HepG2 (cell line): ENCODE results near the gene PXMP4. TPM values are rescaled to one million over a fixed set of nuclear protein-coding genes. Genes with fewer than 3 reads are reported as not detected.

ENCODE experiments used
- DPF2 ChIP-seq: sonication (generic); formaldehyde crosslinking; IDR thresholded peaks from 2 replicates; pipeline ENCODE4 v1.4.0; 2020; ENCODE audit warnings: mild to moderate bottlenecking, low read depth, missing genetic modification reagents, borderline replicate concordance
- EED ChIP-seq: sonication (generic); formaldehyde crosslinking; IDR thresholded peaks from 2 replicates; pipeline ENCODE4 v1.5.0; 2020; ENCODE audit warnings: mild to moderate bottlenecking, missing genetic modification reagents
- FOSL1 ChIP-seq: sonication (generic); formaldehyde crosslinking; IDR thresholded peaks from 2 replicates; pipeline ENCODE4 v1.9.0; 2021; ENCODE audit warnings: missing genetic modification reagents, borderline replicate concordance
- KAT2B ChIP-seq: fragments of 150-350 bp; IDR thresholded peaks from 2 replicates; pipeline ENCODE4 v1.6.1; 2014; ENCODE audit warnings: low read depth, low read length, borderline replicate concordance
- MBNL3 ChIP-seq: fragments of 250-450 bp; sonication (Bioruptor Pico); conservative IDR thresholded peaks from 2 replicates; pipeline ENCODE4 v1.8.0; 2022; ENCODE audit warnings: mild to moderate bottlenecking, inconsistent platforms
- MLLT10 ChIP-seq: sonication (generic); formaldehyde crosslinking; IDR thresholded peaks from 2 replicates; pipeline ENCODE4 v1.4.0; 2020; ENCODE audit warnings: missing genetic modification reagents
- NCOA1 ChIP-seq: sonication (generic); formaldehyde crosslinking; IDR thresholded peaks from 2 replicates; pipeline ENCODE4 v1.9.0; 2021; ENCODE audit warnings: missing genetic modification reagents
- PAX8 ChIP-seq: sonication (generic); formaldehyde crosslinking; IDR thresholded peaks from 2 replicates; pipeline ENCODE4 v1.8.0; 2022; ENCODE audit warnings: mild to moderate bottlenecking, missing genetic modification reagents, borderline replicate concordance
- POLR2G ChIP-seq: fragments of 200-400 bp; formaldehyde crosslinking; IDR thresholded peaks from 2 replicates; pipeline ENCODE4 v1.6.1; 2018; ENCODE audit warnings: mild to moderate bottlenecking, low read depth, low read length, moderate library complexity
- PRPF4 ChIP-seq: fragments of 200-400 bp; formaldehyde crosslinking; IDR thresholded peaks from 2 replicates; pipeline ENCODE4 v1.6.1; 2016; ENCODE audit warnings: low read length, low read depth; ENCODE audit not compliant: poor library complexity, severe bottlenecking
- RCOR2 ChIP-seq: IDR thresholded peaks from 2 replicates; pipeline ENCODE4 v1.6.1; 2016; ENCODE audit warnings: missing biosample characterization, missing genetic modification reagents
- SIX1 ChIP-seq: sonication (generic); formaldehyde crosslinking; IDR thresholded peaks from 2 replicates; pipeline ENCODE4 v1.4.0; 2020; ENCODE audit warnings: missing genetic modification reagents, borderline replicate concordance
- TCF12 ChIP-seq, 2 experiments: fragments of 450-650 bp in 1 of 2; sonication (generic) in 1 of 2; formaldehyde crosslinking in 1 of 2; IDR thresholded peaks; 2 replicates each; pipeline versions ENCODE4 v1.6.1 to v1.8.0; 2017 to 2022; ENCODE audit warnings: antibody characterized with exemption in 1 of 2, mild to moderate bottlenecking in 1 of 2, missing genetic modification reagents in 1 of 2, moderate library complexity in 1 of 2
- YEATS4 ChIP-seq: sonication (generic); formaldehyde crosslinking; IDR thresholded peaks from 2 replicates; pipeline ENCODE4 v1.4.0; 2020; ENCODE audit warnings: missing genetic modification reagents, borderline replicate concordance
- ZNF557 ChIP-seq: sonication (generic); formaldehyde crosslinking; IDR thresholded peaks from 2 replicates; pipeline ENCODE4 v1.4.0; 2020; ENCODE audit warnings: missing genetic modification reagents
- ZNF660 ChIP-seq: sonication (generic); formaldehyde crosslinking; IDR thresholded peaks from 2 replicates; pipeline ENCODE4 v1.5.1; 2020; ENCODE audit warnings: mild to moderate bottlenecking, low read depth, missing genetic modification reagents, borderline replicate concordance
- ZNF883 ChIP-seq: sonication (generic); formaldehyde crosslinking; IDR thresholded peaks from 2 replicates; pipeline ENCODE4 v1.5.1; 2020; ENCODE audit warnings: mild to moderate bottlenecking, missing genetic modification reagents; ENCODE audit errors: not compliant biosample characterization
- polyA plus RNA-seq, 8 experiments: library from polyadenylated mRNA; depleted of rRNA in 3 of 8; stranded (reverse) in 7 of 8; unstranded in 1 of 8; fragments of >200 nt; fragmentation: Illumina TruSeq in 4 of 8; extraction: Trizol in 4 of 8; gene quantifications; 2 replicates each; pipeline versions ENCODE4 v1.2.1 to v1.2.3, GENCODE V29; 2011 to 2016; ENCODE audit warnings: low read depth in 4 of 8, missing spikeins in 1 of 8, mixed read lengths in 1 of 8; ENCODE audit not compliant: insufficient read depth in 1 of 8
- total RNA-seq, 5 experiments: library from RNA; depleted of rRNA; stranded (reverse); fragments of >200 nt; fragmentation: Illumina TruSeq; extraction: Trizol; gene quantifications; 2 replicates each; pipeline ENCODE4 v1.2.3, GENCODE V29; 2016; ENCODE audit warnings: low read depth in 1 of 5
- TF ChIP-seq, protein P1 (sequence below), 2 experiments: IDR thresholded peaks; 2 replicates each; pipeline ENCODE4 v1.6.1; 2011 to 2012; ENCODE audit warnings: low read length in 2 of 2, borderline replicate concordance in 1 of 2, low read depth in 1 of 2, mild to moderate bottlenecking in 1 of 2, moderate library complexity in 1 of 2
- TF ChIP-seq, protein P2 (sequence below): IDR thresholded peaks from 2 replicates; pipeline ENCODE4 v1.6.1; 2016; ENCODE audit warnings: missing biosample characterization, missing genetic modification reagents, low read depth
- TF ChIP-seq, protein P3 (sequence below): sonication (generic); formaldehyde crosslinking; IDR thresholded peaks from 2 replicates; pipeline ENCODE4 v1.5.0; 2020; ENCODE audit warnings: missing genetic modification reagents
- TF ChIP-seq, protein P4 (sequence below): sonication (generic); formaldehyde crosslinking; IDR thresholded peaks from 2 replicates; pipeline ENCODE4 v1.9.0; 2021; ENCODE audit warnings: missing genetic modification reagents, borderline replicate concordance

Gene PXMP4
- total and polyA plus RNA-seq, 2 of the 13 experiments (the other 11 are each of a cell fraction or from before 2014, with no cell fraction given) = not detected

DNA sequence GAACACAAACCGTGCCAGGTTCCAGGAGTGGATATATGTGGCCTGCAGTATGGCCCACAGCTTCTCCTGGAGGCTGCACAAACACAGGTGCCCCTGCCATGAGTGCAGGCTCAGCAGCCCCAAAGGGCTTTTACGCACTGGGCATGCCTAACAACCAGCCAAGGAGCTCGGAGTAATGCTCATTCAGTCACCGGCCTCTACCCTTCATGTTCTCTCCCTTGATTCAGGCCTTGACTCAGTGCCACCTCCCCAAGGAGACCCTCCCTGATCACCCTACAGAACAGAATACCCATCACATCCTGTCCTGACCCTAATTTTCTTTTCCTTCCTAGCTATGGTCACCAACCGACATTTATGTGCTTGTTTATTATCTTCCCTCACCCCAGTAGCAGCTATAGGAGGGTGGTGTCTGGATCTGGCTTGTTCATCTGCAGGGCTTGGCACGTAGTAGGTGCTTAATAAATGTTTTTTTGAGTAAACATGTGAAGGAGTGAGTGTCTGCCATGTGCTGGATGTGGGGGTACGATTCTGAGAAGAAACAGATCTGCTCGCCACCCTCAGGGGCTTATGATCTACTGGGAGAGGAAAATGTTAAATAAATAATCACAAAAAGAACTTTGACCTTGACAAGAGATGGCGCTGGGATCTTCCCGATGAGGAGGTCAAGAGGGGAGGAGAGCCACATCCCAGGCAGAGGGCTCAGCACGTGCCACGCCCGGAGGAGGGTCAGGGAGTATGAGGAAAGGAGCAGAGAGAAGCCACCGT lies 9.2 kb downstream of the PXMP4 start (continued):
- TF ChIP-seq, protein P1, sequence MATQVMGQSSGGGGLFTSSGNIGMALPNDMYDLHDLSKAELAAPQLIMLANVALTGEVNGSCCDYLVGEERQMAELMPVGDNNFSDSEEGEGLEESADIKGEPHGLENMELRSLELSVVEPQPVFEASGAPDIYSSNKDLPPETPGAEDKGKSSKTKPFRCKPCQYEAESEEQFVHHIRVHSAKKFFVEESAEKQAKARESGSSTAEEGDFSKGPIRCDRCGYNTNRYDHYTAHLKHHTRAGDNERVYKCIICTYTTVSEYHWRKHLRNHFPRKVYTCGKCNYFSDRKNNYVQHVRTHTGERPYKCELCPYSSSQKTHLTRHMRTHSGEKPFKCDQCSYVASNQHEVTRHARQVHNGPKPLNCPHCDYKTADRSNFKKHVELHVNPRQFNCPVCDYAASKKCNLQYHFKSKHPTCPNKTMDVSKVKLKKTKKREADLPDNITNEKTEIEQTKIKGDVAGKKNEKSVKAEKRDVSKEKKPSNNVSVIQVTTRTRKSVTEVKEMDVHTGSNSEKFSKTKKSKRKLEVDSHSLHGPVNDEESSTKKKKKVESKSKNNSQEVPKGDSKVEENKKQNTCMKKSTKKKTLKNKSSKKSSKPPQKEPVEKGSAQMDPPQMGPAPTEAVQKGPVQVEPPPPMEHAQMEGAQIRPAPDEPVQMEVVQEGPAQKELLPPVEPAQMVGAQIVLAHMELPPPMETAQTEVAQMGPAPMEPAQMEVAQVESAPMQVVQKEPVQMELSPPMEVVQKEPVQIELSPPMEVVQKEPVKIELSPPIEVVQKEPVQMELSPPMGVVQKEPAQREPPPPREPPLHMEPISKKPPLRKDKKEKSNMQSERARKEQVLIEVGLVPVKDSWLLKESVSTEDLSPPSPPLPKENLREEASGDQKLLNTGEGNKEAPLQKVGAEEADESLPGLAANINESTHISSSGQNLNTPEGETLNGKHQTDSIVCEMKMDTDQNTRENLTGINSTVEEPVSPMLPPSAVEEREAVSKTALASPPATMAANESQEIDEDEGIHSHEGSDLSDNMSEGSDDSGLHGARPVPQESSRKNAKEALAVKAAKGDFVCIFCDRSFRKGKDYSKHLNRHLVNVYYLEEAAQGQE (IDR thresholded peaks at IDR 0.05; ENCODE audit: borderline replicate concordance in 1 of 2, low read depth in 1 of 2, low read length in 2 of 2) = no peak
- TF ChIP-seq FOSL1 (CRISPR knock-in tag) (no peak), ZNF883 (CRISPR knock-in tag) (no peak), ZNF557 (CRISPR knock-in tag) (no peak), ZNF660 (no peak), YEATS4 (CRISPR knock-in tag) (no peak), KAT2B (no peak), RCOR2 (CRISPR knock-in tag) (no peak), MLLT10 (CRISPR knock-in tag) (no peak), MBNL3 (CRISPR knock-in tag) (no peak), DPF2 (CRISPR knock-in tag) (no peak; the same call in 1 of the 2 replicates), POLR2G (no peak), PRPF4 (no peak), TCF12 (IDR thresholded peaks at IDR 0.05) (no peak), TCF12 (CRISPR knock-in tag; IDR thresholded peaks at IDR 0.05) (no peak), EED (CRISPR knock-in tag) (no peak), SIX1 (no peak), PAX8 (no peak), NCOA1 (CRISPR knock-in tag) (no peak)
- TF ChIP-seq, protein P2, sequence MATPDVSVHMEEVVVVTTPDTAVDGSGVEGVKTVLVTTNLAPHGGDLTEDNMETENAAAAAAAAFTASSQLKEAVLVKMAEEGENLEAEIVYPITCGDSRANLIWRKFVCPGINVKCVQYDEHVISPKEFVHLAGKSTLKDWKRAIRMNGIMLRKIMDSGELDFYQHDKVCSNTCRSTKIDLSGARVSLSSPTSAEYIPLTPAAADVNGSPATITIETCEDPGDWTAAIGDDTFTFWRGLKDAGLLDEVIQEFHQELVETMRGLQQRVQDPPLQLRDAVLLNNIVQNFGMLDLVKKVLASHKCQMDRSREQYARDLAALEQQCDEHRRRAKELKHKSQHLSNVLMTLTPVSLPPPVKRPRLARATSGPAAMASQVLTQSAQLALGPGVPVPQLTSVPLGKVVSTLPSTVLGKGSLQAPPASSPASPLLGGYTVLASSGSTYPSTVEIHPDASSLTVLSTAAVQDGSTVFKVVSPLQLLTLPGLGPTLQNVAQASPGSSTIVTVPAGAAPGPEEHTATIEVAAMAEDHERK (CRISPR knock-in tag) = no peak
- TF ChIP-seq, protein P3, sequence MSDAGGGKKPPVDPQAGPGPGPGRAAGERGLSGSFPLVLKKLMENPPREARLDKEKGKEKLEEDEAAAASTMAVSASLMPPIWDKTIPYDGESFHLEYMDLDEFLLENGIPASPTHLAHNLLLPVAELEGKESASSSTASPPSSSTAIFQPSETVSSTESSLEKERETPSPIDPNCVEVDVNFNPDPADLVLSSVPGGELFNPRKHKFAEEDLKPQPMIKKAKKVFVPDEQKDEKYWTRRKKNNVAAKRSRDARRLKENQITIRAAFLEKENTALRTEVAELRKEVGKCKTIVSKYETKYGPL (CRISPR knock-in tag) = no peak
- TF ChIP-seq, protein P4, sequence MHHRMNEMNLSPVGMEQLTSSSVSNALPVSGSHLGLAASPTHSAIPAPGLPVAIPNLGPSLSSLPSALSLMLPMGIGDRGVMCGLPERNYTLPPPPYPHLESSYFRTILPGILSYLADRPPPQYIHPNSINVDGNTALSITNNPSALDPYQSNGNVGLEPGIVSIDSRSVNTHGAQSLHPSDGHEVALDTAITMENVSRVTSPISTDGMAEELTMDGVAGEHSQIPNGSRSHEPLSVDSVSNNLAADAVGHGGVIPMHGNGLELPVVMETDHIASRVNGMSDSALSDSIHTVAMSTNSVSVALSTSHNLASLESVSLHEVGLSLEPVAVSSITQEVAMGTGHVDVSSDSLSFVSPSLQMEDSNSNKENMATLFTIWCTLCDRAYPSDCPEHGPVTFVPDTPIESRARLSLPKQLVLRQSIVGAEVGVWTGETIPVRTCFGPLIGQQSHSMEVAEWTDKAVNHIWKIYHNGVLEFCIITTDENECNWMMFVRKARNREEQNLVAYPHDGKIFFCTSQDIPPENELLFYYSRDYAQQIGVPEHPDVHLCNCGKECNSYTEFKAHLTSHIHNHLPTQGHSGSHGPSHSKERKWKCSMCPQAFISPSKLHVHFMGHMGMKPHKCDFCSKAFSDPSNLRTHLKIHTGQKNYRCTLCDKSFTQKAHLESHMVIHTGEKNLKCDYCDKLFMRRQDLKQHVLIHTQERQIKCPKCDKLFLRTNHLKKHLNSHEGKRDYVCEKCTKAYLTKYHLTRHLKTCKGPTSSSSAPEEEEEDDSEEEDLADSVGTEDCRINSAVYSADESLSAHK = no peak
